SU-DHL-6 (cell line): Measurements from ENCODE around the gene FNIP2.

Experiments used
- H2AFZ ChIP-seq: fragments of 200-600 bp; sonication (generic); 2 replicates; pipeline ENCODE4 v1.6.1; 2014; ENCODE audit warnings: low read depth, mild to moderate bottlenecking, moderate library complexity, mixed read lengths, antibody characterized with exemption, low read length; ENCODE audit not compliant: severe bottlenecking
- H3F3A ChIP-seq: fragments of 200-600 bp; shearing (Covaris generic); 2 replicates; pipeline ENCODE4 v1.6.0; 2016; ENCODE audit warnings: antibody characterized with exemption, mild to moderate bottlenecking; ENCODE audit not compliant: insufficient read depth
- H3K27ac ChIP-seq: fragments of 200-600 bp; sonication (generic); 2 replicates; pipeline ENCODE4 v1.5.1; 2016; ENCODE audit warnings: low read depth, mild to moderate bottlenecking, low read length, moderate library complexity, mixed read lengths
- H3K27me3 ChIP-seq: fragments of 200-600 bp; sonication (generic), shearing (Covaris generic); 2 replicates; pipeline ENCODE4 v1.6.0; 2014; ENCODE audit warnings: mild to moderate bottlenecking, low read length
- H3K36me3 ChIP-seq: fragments of 200-600 bp; sonication (generic); 2 replicates; pipeline ENCODE4 v1.6.1; 2014; ENCODE audit warnings: mild to moderate bottlenecking, low read length, mixed read lengths
- H3K4me2 ChIP-seq: fragments of 300-600, 200-600 bp; shearing (Covaris generic), sonication (generic); 2 replicates; pipeline ENCODE4 v1.6.0; 2014; ENCODE audit warnings: low read length, low read depth, mild to moderate bottlenecking; ENCODE audit not compliant: poor library complexity, severe bottlenecking
- H3K4me3 ChIP-seq: fragments of 200-600 bp; sonication (generic); 2 replicates; pipeline ENCODE4 v1.5.1; 2014; ENCODE audit warnings: antibody characterized with exemption, low read length, mild to moderate bottlenecking, mixed read lengths; ENCODE audit not compliant: insufficient read depth, poor library complexity, severe bottlenecking
- H3K79me2 ChIP-seq: fragments of 200-600 bp; sonication (generic); 2 replicates; pipeline ENCODE4 v1.6.1; 2014; ENCODE audit warnings: mild to moderate bottlenecking, low read length, moderate library complexity; ENCODE audit not compliant: insufficient read depth
- H3K9ac ChIP-seq: fragments of 200-600 bp; sonication (generic); 2 replicates; pipeline ENCODE4 v1.7.0; 2014; ENCODE audit warnings: mild to moderate bottlenecking, low read length
- H3K9me2 ChIP-seq: fragments of 200-600 bp; sonication (generic); replicated peaks from 2 replicates; pipeline ENCODE4 v1.6.1; 2014; ENCODE audit warnings: low read length; ENCODE audit not compliant: insufficient read depth
- H3K9me3 ChIP-seq: fragments of 200-600 bp; sonication (generic); 2 replicates; pipeline ENCODE4 v1.6.1; 2014; ENCODE audit warnings: low read length, mixed read lengths; ENCODE audit not compliant: insufficient read depth
- H4K20me1 ChIP-seq: fragments of 200-600 bp; sonication (generic); 2 replicates; pipeline ENCODE4 v1.6.1; 2014; ENCODE audit warnings: low read depth, mild to moderate bottlenecking, antibody characterized with exemption, low read length, moderate library complexity, mixed read lengths
- CTCF ChIP-seq: fragments of 200-600 bp; sonication (generic); IDR thresholded peaks from one replicate; pipeline ENCODE4 v1.5.1; 2017; ENCODE audit warnings: antibody characterized with exemption, mild to moderate bottlenecking, low read length, moderate library complexity; ENCODE audit not compliant: insufficient read depth, poor library complexity, severe bottlenecking
- EZH2phosphoT487 ChIP-seq: fragments of 200-600 bp; sonication (generic), shearing (Covaris generic); conservative IDR thresholded peaks from 2 replicates; pipeline ENCODE4 v1.6.1; 2018; ENCODE audit warnings: mild to moderate bottlenecking, antibody characterized with exemption, low read length, moderate library complexity, mixed read lengths

The FNIP2 gene

GRCh38 chr4:158801677-158802076 is 32.9 kb downstream of the FNIP2 start:
- no peaks in the 10 kb centered on the region for H3K36me3 ChIP-seq
- no peaks in the 10 kb centered on the region for H3F3A ChIP-seq
- no peaks in the 10 kb centered on the region for H3K79me2 ChIP-seq
- H3K9ac ChIP-seq: no peak overlapping the region
- no peak overlapping the region for H2AFZ ChIP-seq
- H3K9me3 ChIP-seq: no peaks in the 10 kb centered on the region
- H3K9me2 ChIP-seq: no peaks in the 10 kb centered on the region
- H3K4me2 ChIP-seq: no peak overlapping the region
- H3K27me3 ChIP-seq: no peaks in the 10 kb centered on the region
- no peak overlapping the region for H3K27ac ChIP-seq
- TF ChIP-seq CTCF: no peak
- TF ChIP-seq EZH2phosphoT487: no peak
- H3K4me3 ChIP-seq: no peak overlapping the region
- H4K20me1 ChIP-seq: no peaks in the 10 kb centered on the region; the same call in 1 of the 2 replicates

DNA sequence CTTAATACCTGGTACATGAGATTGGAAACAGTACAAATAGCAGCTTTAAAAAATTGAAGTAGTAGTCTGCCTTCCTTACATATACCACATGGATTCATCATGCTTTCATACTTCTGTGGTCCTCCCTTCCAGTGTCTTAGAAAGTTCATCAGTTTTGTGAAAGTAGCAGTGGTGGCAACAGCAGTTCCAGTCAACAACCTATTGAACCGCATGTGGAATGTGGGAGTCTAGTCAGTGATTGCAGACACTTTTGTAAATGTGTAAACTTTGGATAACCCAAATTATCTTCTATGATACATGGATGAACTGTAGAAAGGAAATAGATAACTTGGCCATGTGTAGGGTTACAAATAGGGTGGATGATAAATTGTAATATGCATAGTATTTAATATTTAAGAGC is 34.1 kb downstream of the FNIP2 start:
- H3K9me3 ChIP-seq: no peaks in the 10 kb centered on the region
- peaks cover 2% of the 10 kb centered on the region; the same call in 1 of the 2 replicates for H4K20me1 ChIP-seq
- H3K4me3 ChIP-seq: no peak overlapping the region
- H3K27me3 ChIP-seq: no peaks in the 10 kb centered on the region
- H3K27ac ChIP-seq: no peak overlapping the region
- H3K9ac ChIP-seq: no peak overlapping the region
- TF ChIP-seq CTCF: no peak
- no peak for TF ChIP-seq EZH2phosphoT487
- no peak overlapping the region for H2AFZ ChIP-seq
- no peaks in the 10 kb centered on the region for H3K79me2 ChIP-seq
- H3K9me2 ChIP-seq: no peaks in the 10 kb centered on the region
- H3K36me3 ChIP-seq: no peaks in the 10 kb centered on the region
- no peak overlapping the region for H3K4me2 ChIP-seq
- no peaks in the 10 kb centered on the region for H3F3A ChIP-seq

DNA sequence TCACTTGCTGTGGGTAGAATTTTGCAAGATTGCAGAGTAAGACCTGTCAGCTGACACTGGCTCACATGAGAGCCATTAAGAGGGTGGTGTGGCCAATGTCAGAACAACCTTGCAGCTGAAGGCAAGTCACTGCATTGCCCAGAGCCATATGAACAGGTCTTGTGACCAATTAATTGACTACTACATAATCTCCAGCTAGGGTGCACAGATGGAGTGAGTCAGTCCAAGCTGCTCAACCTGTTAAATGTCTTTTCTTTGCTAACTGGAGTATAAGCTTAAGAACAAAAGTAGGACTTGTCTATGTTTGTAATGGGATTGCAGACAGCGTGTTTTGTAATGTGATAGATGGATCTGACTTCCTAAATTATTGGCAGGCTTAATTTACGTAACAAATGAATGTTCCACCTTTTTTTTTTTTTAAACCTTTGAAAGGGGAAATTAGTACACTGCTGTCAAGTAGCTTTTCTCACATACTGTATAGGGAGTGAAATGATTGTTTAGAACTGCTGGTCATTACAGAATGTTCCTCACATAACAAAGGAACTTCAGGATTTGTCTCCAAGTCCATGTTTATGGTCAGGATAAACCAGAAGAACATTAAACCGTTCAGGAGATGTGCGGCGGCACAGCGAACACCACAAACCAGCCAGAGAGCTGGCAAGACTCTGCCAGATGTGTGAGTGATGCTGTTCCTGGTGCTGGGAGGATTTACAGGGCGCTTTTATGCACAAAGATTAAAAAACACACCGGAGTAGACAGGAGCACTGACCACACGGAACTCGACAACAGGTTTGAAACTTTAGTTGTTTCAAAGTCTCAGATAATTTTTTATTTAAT is 37.0 kb downstream of the FNIP2 start:
- Histone ChIP-seq H3K27ac (no peak overlapping the region), H3K27me3 (no peaks in the 10 kb centered on the region), H3K9me3 (no peaks in the 10 kb centered on the region), H2AFZ (no peak overlapping the region), H4K20me1 (peaks cover 2% of the 10 kb centered on the region; the same call in 1 of the 2 replicates), H3K9me2 (no peaks in the 10 kb centered on the region), H3K36me3 (no peaks in the 10 kb centered on the region), H3K4me2 (no peak overlapping the region), H3K9ac (no peak overlapping the region), H3K4me3 (no peak overlapping the region), H3F3A (no peaks in the 10 kb centered on the region), H3K79me2 (no peaks in the 10 kb centered on the region)
- TF ChIP-seq EZH2phosphoT487 (no peak), CTCF (no peak)
